HepG2 (cell line): ENCODE results near the gene FLYWCH1.

Experiments used
- CEBPG ChIP-seq: IDR thresholded peaks from 2 replicates; pipeline ENCODE4 v1.6.1; 2016
- MIER3 ChIP-seq: IDR thresholded peaks from 2 replicates; pipeline ENCODE4 v1.6.1; 2016; ENCODE audit warnings: missing compliant biosample characterization, borderline replicate concordance
- MTF2 ChIP-seq: sonication (generic); formaldehyde crosslinking; IDR thresholded peaks from 2 replicates; pipeline ENCODE4 v1.5.0; 2020; ENCODE audit warnings: missing genetic modification reagents, borderline replicate concordance
- SMC3 ChIP-seq: IDR thresholded peaks from 2 replicates; pipeline ENCODE4 v1.6.1; 2011; ENCODE audit warnings: low read length, improper control_type of control experiment
- SOX13 ChIP-seq, 3 experiments: fragments of 450-650 bp in 1 of 3; sonication (generic) in 1 of 3; formaldehyde crosslinking in 1 of 3; IDR thresholded peaks in 2 of 3; conservative IDR thresholded peaks in 1 of 3; 2 replicates each; pipeline versions ENCODE4 v1.5.0 to v1.6.1; 2016 to 2020; ENCODE audit warnings: antibody characterized with exemption in 1 of 3, mild to moderate bottlenecking in 1 of 3, missing compliant biosample characterization in 1 of 3, missing genetic modification reagents in 1 of 3, moderate library complexity in 1 of 3
- ZFP36 ChIP-seq: fragments of 150-350 bp; IDR thresholded peaks from 2 replicates; pipeline ENCODE4 v1.6.1; 2018; ENCODE audit warnings: borderline replicate concordance, low read length, low read depth; ENCODE audit not compliant: partially characterized antibody
- ZNF3 ChIP-seq: IDR thresholded peaks from 2 replicates; pipeline ENCODE4 v1.7.0; 2017; ENCODE audit warnings: inconsistent platforms
- ZNF326 ChIP-seq: sonication (generic); formaldehyde crosslinking; IDR thresholded peaks from 2 replicates; pipeline ENCODE4 v1.4.0; 2020; ENCODE audit warnings: missing genetic modification reagents, borderline replicate concordance
- ZNF468 ChIP-seq: sonication (generic); formaldehyde crosslinking; IDR thresholded peaks from 2 replicates; pipeline ENCODE4 v1.8.0; 2022; ENCODE audit warnings: mild to moderate bottlenecking, moderate library complexity, missing genetic modification reagents
- TF ChIP-seq, protein P1 (sequence below): sonication (generic); formaldehyde crosslinking; IDR thresholded peaks from 2 replicates; pipeline ENCODE4 v1.8.1; 2023; ENCODE audit warnings: missing genetic modification reagents, mild to moderate bottlenecking, borderline replicate concordance
- TF ChIP-seq, protein P2 (sequence below): sonication (generic); formaldehyde crosslinking; IDR thresholded peaks from 2 replicates; pipeline ENCODE4 v1.8.0; 2022; ENCODE audit warnings: missing genetic modification reagents, mild to moderate bottlenecking, inconsistent platforms, borderline replicate concordance

DNA sequence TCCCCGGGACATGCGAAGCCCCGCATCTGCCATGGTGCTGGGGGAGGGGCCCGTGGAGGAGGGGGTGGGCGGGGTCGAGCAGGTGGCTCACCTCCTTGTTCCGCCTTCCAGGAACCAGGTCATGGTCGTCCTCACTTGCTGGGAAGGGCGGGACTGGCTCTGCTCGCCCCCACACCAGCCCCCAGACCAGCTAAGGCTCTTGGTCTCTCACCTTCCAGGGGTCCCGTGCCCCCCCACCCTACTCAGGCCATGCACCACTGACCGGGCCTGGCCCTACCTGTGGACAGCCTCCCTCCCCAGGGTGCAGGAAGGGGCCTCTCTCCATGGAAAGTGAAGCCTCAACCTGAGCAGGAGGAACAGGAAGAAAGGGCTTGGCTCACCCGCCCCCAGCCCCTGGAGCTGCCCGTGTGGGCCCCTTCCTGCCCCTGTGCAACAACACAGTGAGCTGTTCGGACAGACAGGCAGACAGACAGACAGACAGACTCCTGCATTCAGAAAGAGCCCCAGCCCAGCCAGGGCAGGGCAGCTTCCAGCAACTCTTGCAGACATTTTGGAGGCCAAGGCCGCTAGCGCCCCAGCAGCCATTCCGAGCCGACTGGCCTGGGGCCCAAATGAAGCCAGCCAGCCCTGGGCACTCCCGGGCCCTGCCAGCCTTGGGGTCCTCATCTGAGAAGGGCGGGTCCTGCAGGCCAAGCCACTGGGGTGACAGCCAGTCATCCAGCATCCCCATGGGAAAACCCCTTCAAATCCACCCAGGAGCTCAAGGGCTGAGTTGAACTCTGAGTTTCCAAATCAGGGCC is 44.2 kb downstream of the FLYWCH1 start:
- no peak for TF ChIP-seq MTF2 (CRISPR knock-in tag)
- no peak for TF ChIP-seq ZNF3 (CRISPR knock-in tag)
- TF ChIP-seq, protein P1, sequence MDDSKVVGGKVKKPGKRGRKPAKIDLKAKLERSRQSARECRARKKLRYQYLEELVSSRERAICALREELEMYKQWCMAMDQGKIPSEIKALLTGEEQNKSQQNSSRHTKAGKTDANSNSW (CRISPR knock-in tag): no peak
- no peak for TF ChIP-seq ZNF468
- TF ChIP-seq, protein P2, sequence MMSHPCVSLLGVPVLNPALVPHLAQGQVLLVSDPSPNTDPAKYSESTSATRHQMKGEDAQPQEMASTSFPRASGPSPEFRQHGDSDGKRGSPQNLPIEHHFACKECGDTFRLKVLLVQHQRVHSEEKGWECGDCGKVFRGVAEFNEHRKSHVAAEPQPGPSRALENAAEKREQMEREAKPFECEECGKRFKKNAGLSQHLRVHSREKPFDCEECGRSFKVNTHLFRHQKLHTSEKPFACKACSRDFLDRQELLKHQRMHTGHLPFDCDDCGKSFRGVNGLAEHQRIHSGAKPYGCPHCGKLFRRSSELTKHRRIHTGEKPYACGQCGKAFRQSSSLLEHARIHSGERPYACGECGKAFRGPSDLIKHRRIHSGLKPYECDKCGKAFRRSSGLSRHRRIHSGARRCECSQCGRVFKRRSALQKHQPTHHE (CRISPR knock-in tag): no peak
- TF ChIP-seq MIER3: no peak
- no peak for TF ChIP-seq CEBPG (CRISPR knock-in tag)
- TF ChIP-seq SOX13 (IDR thresholded peaks at IDR 0.05): no peak
- TF ChIP-seq SOX13 (CRISPR knock-in tag; conservative IDR thresholded peaks at IDR 0.05 in 1 of 2, IDR thresholded peaks at IDR 0.05 in 1 of 2): no peak
- TF ChIP-seq ZFP36: no peak
- no peak for TF ChIP-seq SMC3
- TF ChIP-seq ZNF326 (CRISPR knock-in tag): no peak
